GM18517 (cell line): ENCODE data around the gene PHOSPHO1.
"Not testable (repeated sequence)": the region's sequence is repeated elsewhere in the genome, so short reads cannot be mapped to it uniquely, and the experiment has no call there.

Experiments used
- ATAC-seq: cut with Tn5 transposase; IDR thresholded peaks from one replicate; pipeline ENCODE4 v1.9.1; 2021; ENCODE audit warnings: mild to moderate bottlenecking, moderate library complexity; ENCODE audit not compliant: unreplicated experiment

The PHOSPHO1 gene, protein sequence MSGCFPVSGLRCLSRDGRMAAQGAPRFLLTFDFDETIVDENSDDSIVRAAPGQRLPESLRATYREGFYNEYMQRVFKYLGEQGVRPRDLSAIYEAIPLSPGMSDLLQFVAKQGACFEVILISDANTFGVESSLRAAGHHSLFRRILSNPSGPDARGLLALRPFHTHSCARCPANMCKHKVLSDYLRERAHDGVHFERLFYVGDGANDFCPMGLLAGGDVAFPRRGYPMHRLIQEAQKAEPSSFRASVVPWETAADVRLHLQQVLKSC

DNA sequence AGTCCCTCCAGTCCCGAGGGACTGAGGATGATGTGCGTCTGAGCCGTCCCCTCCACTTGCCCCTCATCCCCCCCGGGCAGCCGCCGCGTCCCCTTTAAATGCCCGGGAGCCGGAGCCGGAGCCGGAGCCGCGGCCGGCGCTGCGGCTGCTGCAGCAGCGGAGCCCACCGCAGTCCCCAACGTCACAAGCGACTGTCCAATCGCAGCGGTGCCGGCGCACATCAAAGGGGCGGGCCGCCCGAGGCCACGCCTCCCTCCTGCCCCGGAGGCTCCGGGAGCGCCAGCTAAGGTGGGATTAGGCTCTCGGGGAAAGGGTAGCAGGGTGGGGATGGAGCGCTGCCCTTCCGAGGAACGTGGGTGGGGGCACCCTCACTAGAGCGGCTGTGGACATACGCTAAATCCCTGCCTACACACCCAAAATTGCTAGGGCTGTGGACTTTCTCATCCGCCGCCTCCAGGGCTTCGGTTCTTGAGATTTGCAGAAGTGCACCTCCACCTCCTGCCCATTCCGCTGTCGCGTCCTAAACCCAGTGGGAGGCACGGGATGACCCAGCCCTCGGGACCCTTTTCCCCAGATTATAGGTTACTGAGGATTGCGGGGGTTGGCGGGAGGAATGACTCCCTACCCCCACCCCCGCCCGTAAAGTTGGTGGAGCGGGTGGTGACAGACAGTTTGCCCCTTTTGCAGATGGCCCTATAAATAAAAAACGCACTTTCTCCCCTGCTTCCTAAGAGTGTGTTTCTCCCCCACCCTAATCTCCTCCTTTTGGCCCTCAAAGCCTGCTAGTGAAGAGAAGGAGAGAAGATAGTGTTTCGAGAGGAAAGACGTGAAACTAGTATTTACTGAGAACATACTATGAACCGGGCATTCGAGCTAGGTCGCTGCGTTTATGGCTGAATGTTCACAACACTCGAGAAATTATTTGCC lies at the start of gene PHOSPHO1:
Gene PHOSPHO1 (minus strand): TSS at position 152 of the 927 bp plus-strand sequence. CDS start 4,096 bp downstream, outside the sequence.
- peak; percentile 56 for ATAC-seq

DNA sequence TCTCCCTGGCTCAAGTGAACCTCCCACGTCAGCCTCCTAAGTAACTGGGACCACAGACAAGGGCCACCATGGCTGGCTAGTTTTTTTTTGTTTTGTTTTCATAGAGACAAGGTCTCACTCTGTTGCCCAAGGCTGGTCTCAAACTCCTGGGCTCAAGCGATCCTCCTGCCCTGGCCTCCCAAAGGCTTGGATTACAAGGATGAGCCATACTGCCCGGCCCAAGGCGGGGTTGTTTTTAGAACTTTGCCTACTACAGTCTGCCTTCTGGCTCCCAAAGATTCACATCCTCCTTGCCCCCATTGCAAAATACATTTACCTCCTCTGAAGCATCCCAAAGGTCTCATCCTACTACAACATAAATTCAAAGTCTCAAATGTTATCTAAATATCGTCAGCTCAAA lies 49.5 kb upstream of the PHOSPHO1 start:
- ATAC-seq = no peak

DNA sequence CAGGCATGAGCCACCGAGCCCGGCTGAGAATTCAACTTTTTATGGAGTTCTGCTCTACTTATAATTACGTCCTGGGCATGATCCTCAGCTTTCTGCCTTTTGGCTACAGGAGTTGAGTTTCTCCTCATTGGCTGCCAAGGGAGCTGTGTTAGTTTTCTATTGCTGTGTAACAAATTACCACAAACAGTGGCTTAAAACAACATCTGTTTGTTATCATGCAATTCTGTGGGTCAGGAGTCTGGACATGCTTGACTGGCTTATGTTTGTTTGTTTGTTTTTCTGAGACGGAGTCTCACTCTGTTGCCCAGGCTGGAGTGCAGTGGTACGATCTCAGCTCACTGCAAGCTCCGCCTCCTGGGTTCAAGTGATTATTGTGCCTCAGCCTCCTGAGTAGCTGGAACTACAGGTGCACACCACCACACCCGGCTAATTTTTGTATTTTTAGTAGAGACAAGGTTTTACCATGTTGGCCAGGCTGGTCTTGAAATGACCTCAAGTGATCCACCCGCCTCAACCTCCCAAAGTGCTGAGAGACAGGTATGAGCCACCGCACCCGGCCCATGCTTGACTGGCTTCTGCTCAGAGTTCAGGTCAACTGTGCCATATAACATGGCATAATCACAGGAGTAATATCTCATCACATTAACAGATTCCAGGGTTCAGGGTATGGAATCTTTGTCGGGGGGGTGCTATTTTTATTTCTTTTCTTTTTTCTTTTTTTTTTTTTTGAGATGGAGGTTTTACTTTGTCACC lies 48.9 kb upstream of the PHOSPHO1 start:
- not testable (repeated sequence) for ATAC-seq

DNA sequence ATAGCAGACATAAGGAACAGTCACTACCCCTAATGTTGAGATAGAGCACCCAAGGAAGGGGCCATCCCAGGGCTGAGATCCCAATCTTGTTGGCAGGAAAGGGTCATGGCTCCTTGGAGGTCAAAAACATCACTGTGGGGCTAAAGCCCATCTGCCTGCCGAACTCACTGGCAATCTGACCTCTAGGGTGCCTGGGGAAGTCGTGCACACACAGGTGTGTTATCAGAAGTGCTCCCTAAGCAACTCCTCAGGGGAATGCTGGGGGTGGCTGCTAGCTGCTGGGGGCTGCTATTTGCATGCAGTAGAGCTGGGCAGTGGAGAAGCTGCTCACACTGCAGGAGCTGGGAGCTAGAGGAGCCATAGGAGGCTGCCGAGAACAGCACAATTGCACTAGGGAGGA lies 47.5 kb upstream of the PHOSPHO1 start:
- ATAC-seq = no peak

DNA sequence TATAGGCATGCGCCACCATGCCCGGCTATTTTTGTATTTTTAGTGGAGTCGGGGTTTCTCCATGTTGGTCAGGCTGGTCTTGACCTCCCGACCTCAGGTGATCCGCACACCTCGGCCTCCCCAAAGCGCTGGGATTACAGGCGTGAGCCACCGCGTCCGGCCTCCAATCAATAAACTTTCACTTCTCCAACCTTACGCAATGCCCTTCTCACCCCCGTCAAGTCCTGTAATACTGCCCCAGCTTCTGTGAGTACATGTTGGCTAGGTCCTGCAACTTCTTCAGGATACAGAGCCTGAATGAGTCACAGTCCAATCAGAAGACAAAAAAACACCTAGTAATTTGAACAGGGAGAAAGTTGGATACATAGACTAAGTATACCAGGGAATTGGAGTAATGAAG lies 47.1 kb upstream of the PHOSPHO1 start:
- ATAC-seq = no peak

DNA sequence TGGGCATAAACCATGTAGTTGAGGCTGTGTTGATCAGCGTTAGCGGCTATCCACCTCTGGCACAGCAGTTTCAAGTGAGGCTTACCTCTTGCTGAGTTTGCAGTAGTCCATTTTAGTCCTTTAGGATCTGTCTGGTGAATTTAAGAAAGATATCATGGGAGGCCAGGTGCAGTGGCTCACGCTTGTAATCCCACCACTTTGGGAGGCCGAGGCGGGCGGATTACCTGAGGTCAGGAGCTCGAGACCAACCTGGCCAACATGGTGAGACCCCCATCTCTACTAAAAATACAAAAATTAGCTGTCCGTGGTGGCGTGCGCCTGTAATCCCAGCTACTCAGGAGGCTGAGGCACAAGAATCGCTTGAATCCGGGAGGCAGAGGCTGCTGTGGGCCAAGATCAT lies 45.4 kb upstream of the PHOSPHO1 start:
- ATAC-seq = not testable (repeated sequence)

DNA sequence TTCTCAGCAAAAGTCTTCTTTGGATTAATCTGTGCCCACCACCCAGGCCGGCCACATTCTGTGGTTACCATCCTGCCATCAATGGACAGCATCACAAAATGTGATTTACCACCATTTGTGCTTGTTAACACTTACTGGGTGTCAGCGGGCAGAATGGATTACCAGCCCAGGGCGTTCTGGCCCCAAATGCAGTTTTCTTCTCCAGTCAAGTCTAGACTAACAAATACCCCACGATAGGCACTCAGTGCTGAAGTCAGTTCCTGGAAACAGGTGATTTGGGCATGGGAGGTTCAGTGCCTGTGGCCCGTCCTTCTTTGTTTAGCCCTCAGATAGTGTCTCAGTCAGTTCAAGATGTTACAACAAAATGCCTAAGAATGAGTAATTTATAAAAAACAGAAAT lies 38.8 kb upstream of the PHOSPHO1 start:
- no peak for ATAC-seq

DNA sequence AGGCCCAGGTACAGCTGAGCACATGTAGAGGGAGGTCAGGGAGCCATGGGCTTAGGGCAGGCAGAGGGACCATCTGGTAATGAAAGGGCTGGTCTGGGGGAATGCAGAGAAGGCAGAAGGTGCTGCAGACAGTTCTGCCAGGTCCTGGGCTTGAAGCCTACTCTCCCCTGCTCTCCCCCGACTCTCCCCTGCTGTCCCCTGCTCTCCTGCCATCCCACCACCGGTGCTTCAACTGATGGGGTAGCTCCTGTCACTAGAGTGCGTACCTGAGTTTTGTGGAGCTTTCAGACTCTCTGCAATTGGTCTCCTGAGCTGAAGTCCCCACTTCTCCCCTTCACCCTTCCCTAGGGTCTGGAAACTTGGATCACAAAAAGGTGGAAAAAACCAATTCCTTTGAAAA lies 37.3 kb upstream of the PHOSPHO1 start:
- no peak for ATAC-seq

DNA sequence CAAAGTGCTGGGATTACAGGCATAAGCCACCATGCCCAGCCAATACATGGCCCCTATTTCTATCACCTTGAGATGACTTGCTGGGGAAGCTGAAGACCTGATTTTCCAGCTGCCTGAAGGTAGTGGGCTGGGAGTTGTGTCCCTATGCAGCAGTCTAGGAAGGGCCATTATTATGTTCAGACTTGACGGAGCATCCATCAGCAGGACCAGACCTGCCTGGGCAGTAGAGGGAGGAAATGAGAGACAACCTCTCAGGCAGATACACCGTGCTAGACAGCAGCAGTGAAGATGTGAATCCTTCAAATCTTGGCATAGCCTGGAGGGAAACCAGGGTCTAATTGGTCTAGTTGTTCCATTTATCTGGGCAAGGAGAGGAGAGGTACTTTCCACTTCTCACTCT lies 35.6 kb upstream of the PHOSPHO1 start:
- ATAC-seq = no peak

DNA sequence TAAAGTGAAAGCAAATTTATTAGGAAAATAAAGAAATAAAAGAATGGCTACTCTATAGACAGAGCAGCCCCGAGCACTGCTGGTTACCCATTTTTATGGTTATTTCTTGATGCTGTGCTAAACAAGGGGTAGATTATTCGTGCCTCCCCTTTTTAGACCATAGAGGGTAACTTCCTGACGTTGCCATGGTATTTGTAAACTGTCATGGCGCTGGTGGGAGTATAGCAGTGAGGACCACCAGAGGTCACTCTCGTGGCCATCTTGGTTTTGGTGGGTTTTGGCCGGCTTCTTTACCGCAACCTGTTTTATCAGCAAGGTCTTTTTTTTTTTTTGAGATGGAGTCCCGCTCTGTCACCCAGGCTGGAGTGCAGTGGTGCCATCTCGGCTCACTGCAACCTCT lies 31.0 kb upstream of the PHOSPHO1 start:
- ATAC-seq = not testable (repeated sequence)

DNA sequence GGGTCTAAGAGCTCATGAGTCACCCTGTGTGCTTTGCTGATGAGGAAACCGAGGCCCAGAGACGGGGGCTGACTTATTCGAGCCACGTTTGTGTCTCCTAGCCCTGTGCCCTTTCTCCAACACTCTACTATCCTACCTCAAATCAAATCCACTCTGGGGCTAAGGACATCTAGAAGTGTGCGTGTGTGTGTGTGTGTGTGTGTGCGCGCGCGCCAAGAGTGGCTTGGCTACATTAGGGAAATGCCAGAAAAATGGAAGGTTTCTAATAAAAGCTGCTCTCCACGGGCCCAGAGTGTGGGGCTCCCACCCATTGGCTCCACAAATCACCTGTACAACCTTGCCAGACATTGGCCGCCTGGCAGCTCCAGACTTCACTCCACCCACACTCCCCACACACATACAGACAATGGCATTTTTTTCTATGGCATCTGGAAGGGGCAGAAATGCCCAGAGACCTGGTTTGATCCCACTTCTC lies 30.3 kb upstream of the PHOSPHO1 start:
- no peak for ATAC-seq

DNA sequence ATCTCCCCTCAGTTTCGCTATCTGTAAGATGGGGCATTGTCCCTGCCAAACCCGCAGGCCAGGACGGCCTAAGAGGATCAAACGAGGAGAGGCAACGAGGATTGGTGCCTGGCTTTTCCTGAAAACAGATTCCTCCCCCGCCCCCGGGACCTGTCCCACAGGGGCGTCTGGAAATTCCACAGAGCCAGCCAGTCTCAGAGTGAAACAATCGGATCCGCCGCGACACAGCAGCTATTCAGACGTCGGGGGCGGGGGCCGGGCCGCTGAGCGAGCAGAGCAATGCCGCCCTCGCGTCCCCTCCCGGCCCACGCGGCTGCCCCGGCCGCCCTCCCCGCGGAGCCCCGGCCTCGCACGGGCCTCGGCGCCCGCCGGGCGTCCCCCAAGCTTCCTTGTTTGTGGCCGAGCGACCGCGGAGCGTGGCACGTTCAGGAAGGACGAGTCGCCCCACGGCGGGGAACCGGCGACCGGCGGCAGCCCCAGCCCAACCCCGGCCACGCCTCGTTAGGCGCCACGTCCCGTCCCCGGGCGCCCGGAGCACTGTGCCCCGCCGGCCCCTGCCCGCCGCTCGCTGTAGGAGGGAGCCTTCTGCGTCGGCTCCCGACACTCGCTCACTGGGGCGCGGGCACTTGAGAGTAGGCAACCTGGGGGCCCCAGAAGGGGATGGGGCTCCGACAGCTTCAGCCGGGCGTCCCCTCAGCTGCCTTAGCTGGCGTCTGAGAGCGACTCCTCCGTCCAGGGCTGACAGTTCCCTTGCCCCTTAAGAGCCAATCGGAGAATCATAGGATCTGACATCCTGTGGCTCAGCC lies 29.6 kb upstream of the PHOSPHO1 start:
- ATAC-seq = no peak

DNA sequence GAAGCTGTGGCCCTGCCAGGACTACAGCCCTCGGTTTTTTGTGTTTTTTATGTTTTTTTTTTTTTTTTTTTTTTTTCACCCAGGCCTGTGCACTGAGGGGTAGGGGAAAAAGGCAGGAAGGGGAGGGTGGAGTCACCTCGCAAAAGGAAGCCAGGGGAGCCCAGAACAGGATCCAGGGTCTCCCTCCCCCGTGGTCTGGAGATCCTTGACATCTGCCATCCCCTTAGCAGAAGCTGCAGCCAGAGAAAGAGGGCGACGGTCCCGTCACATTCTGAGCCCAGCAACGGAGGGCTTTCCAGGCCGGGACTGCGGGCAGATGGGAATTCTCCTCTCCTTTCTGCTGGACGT lies 29.1 kb upstream of the PHOSPHO1 start:
- no peak for ATAC-seq

DNA sequence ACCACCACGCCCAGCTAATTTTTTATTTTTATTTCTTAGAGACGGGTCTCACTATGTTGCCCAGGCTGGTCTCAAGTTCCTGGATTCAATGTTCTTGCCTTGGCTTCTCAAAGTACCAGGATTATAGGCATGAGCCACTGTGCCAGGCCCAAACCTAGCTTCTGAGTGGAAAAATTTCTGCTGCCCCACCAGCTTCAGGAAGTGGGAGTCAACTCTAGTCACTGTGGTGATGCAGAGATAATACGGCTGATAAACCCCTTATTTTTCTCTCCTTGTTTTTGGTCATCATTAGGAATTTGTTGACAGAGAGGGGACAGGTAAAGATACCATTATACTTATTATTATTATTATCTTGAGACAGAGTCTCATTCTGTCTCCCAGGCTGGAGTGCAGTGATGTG lies 27.8 kb upstream of the PHOSPHO1 start:
- no peak for ATAC-seq

DNA sequence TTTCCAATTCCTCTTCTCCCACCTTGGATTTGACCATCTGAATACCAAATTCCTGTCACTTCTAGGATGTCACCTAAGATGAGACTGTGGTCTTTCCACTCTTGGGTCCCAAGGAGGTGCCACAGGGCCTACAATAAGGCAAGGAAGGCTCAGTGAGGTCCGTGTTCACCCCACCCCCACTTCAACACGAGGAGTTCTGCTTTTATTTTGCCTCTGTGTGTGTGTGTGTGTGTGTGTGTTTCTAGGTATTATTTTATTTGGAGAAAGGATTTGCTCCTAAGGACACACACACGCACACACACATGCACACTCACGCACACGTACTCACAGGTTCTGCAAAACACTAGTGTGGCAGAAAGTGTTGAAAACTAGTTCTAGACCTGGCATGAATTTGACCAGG lies 24.5 kb upstream of the PHOSPHO1 start:
- ATAC-seq = no peak

DNA sequence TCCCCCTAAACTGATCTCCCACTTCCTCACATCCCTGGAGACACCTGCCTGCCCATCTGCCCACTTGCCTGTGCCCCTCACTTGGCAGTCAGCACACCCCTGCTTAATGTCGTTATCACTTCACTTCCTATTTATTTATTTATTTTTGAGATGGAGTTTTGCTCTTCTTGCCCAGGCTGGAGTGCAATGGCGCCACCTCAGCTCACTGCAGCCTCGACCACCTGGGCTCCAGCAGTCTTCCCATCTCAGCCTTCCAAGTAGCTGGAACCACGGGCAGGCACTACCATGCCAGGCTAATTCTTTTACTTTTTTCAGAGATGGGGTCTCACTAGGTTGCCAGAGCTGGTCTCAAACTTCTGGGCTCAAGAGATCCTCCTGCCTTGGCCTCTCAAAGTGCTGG lies 23.5 kb upstream of the PHOSPHO1 start:
- no peak for ATAC-seq

DNA sequence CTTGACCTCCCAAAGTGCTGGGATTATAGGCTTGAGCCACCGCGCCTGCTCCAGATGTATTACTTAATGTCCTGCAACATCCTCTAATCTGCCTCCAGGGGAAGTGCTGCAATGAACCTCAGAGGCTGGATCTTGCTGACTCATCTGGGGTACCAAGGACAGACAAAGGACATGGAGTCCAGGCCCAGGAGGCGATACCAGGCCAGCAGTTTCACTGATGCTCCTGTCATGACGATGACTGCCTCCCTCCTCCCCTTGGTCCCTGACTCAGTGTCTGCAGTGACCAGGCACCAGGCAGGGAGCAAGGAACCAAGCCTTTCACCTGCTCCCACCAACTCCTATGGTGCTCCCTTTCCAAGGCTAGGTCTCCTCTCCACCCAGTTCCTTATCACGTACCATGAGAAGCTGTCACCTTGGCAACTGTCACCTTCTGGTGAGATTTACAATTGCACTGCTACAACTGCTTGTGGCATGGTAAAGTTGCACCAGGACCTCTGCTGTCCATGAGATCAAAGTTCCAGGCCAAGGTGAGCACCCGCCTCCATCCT lies 21.6 kb upstream of the PHOSPHO1 start:
- no peak for ATAC-seq

DNA sequence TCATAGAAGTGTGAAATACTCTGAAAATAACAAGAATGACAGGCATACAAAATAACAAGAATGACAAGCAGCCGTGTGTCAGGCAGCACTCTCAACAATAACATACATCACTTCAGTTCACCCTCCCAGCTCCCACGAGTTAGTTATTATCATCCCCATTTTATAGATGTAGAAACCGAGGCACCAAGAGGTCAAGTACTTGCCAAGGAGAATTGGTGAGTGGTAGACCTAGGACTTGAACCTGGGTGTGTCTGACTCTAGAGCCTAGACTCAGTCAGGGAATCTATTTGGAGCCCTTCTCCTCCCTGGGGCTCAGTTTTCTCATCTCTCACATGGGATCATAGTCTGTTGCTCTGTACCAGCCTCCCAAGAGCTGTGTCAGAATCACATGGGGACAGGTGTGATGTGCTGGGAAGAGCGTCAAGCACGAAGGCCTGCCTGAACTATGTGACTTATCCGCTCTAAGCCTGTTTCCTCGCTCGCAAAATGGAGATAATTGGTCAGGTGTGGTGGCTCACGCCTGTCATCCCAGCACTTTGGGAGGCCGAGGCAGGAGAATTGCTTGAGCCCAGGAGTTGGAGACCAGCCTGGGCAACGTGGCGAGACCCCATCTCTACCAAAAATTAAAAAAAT lies 19.4 kb upstream of the PHOSPHO1 start:
- ATAC-seq = no peak

DNA sequence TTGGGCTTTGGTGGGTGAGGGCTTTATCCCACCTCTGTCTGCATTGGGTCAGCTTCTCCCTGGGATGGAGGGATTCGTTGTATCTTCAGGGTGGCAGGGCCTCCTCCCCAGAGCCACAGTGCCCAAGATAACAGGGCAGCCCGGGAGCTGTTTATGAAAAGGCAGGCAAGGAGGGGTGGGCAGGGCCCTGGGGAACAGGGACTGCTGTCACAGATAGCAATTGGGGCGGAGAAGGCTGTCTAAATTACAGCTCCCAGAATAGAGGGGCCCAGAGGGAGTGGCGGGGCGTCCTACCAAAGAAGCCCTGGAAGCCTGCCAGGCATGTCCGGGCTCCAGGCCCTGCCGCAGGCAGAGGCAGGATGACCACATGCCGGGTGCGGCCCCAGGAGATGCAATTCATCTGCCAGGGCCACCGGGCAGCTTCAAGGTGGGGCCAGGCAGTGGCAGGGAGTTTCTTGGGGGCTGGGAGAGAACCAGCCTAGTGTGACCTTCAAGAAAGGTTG lies 18.8 kb upstream of the PHOSPHO1 start:
- ATAC-seq = no peak

DNA sequence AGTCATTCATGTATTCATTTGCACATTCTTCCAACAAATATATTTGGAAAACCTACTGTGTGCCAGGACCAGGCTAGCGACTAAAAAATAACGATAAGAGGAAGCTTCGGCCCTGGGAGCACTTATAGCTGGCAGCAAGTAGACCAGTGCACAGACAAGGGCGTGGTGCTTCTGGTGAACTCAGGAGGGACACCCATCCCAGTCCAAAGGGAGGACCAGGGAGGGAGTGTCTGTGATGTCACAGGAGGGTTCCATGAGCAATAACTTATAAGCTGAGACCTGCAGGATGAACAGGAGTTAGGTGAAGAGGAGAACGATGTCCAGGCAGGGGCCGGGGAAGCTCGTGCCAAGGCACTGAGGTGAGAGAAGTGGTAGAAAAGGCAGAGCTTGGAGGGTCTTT lies 17.4 kb upstream of the PHOSPHO1 start:
- ATAC-seq = no peak
